Measurements from ENCODE around the gene POLR3K.

Gene POLR3K

GRCh38 chr16:75580-76501 lies 22.4 kb upstream of the POLR3K start:
- DNase-seq, result no peak
- Mint-ChIP-seq H3K9me3 (no peaks in the 10 kb centered on the region), H3K4me3 (peak overlapping the region; percentile 84 to 87), H3K36me3 (ENCODE audit: insufficient read depth) (peaks cover 7% of the 10 kb centered on the region), H3K27me3 (peaks cover 21 to 38% of the 10 kb centered on the region in 2 donors), H3K4me1 (ENCODE audit: low read depth in 2 of 2) (peaks cover 28 to 31% of the 10 kb centered on the region in 2 donors), H3K27ac (peak overlapping the region; percentile 44 to 72)
- no peak for ATAC-seq (replicated peaks)

- no peak for DNase-seq
- Mint-ChIP-seq H3K4me1 (ENCODE audit: low read depth in 2 of 2) (peaks cover 28 to 30% of the 10 kb centered on the region in 2 donors), H3K27ac (no peak overlapping the region), H3K4me3 (no peak overlapping the region), H3K27me3 (peaks cover 24 to 48% of the 10 kb centered on the region in 2 donors), H3K36me3 (ENCODE audit: insufficient read depth) (peaks cover 7% of the 10 kb centered on the region), H3K9me3 (no peaks in the 10 kb centered on the region)
- no peak for ATAC-seq (replicated peaks)
Measured at GRCh38 chr16:74747-75334, 21.4 kb upstream of the POLR3K start.

GRCh38 chr16:74051-74746 lies 20.8 kb upstream of the POLR3K start:
- peaks cover 5% of the 10 kb centered on the region for H3K36me3 Mint-ChIP-seq (ENCODE audit: insufficient read depth)
- H3K27me3 Mint-ChIP-seq, result peaks cover 24 to 54% of the 10 kb centered on the region in 2 donors
- no peak for DNase-seq
- no peak for ATAC-seq (replicated peaks)
- H3K9me3 Mint-ChIP-seq, result no peaks in the 10 kb centered on the region
- H3K4me1 Mint-ChIP-seq (ENCODE audit: low read depth in 2 of 2), result peaks cover 25 to 26% of the 10 kb centered on the region in 2 donors
- no peak overlapping the region for H3K27ac Mint-ChIP-seq
- peak overlapping the region in 1 of 2 donors; percentile 43 for H3K4me3 Mint-ChIP-seq

- Mint-ChIP-seq H3K27ac (no peak within 1 kb of the TSS), H3K27me3 (peaks cover 24 to 54% of the 10 kb centered on the region in 2 donors), H3K4me1 (ENCODE audit: low read depth in 2 of 2) (peaks cover 17 to 19% of the 10 kb centered on the region in 2 donors), H3K4me3 (peak within 1 kb of the TSS; percentile 43 to 54), H3K36me3 (ENCODE audit: insufficient read depth) (peaks cover 3% of the 10 kb centered on the region), H3K9me3 (no peaks in the 10 kb centered on the region)
- ATAC-seq (replicated peaks) (peak; percentile 43), DNase-seq (no peak)
Measured at GRCh38 chr16:72561-73548, 19.4 kb upstream of the POLR3K start, which contains the start of gene RHBDF1. Gene RHBDF1 (minus strand): TSS chr16:72631. CDS start chr16:65015, 7,616 bp downstream.

- Mint-ChIP-seq H3K4me3 (no peak overlapping the region), H3K36me3 (ENCODE audit: insufficient read depth) (peaks cover 3% of the 10 kb centered on the region), H3K4me1 (ENCODE audit: low read depth in 2 of 2) (peaks cover 13% of the 10 kb centered on the region in 2 donors), H3K9me3 (no peaks in the 10 kb centered on the region), H3K27ac (no peak overlapping the region), H3K27me3 (peaks cover 24 to 54% of the 10 kb centered on the region in 2 donors)
- ATAC-seq (replicated peaks) (no peak), DNase-seq (no peak)
Measured at GRCh38 chr16:71540-72401, 18.4 kb upstream of the POLR3K start.

GRCh38 chr16:71210-71539 lies 17.8 kb upstream of the POLR3K start:
- H3K4me1 Mint-ChIP-seq (ENCODE audit: low read depth in 2 of 2), result peaks cover 7% of the 10 kb centered on the region in 2 donors

GRCh38 chr16:69181-69580 lies 15.8 kb upstream of the POLR3K start:
- Mint-ChIP-seq H3K9me3 (no peaks in the 10 kb centered on the region), H3K4me1 (ENCODE audit: low read depth in 2 of 2) (peaks cover 4 to 9% of the 10 kb centered on the region in 2 donors), H3K36me3 (ENCODE audit: insufficient read depth) (peaks cover 3% of the 10 kb centered on the region), H3K4me3 (no peak overlapping the region), H3K27me3 (peaks cover 18 to 44% of the 10 kb centered on the region in 2 donors), H3K27ac (no peak overlapping the region)
- DNase-seq (no peak), ATAC-seq (replicated peaks) (no peak)

More at GRCh38 chr16:71210-71539, 17.8 kb upstream of the POLR3K start:
- ATAC-seq (replicated peaks) (no peak), DNase-seq (no peak)
- peaks cover 3% of the 10 kb centered on the region for H3K36me3 Mint-ChIP-seq (ENCODE audit: insufficient read depth)
- H3K4me3 Mint-ChIP-seq, result peak overlapping the region in 1 of 2 donors; percentile 14
- no peaks in the 10 kb centered on the region for H3K9me3 Mint-ChIP-seq
- peaks cover 24 to 54% of the 10 kb centered on the region in 2 donors for H3K27me3 Mint-ChIP-seq
- H3K27ac Mint-ChIP-seq, result no peak overlapping the region

- H3K27ac Mint-ChIP-seq, result no peak overlapping the region
Measured at GRCh38 chr16:67884-68789, 14.7 kb upstream of the POLR3K start.

GRCh38 chr16:67183-67791 lies 13.9 kb upstream of the POLR3K start:
- H3K4me1 Mint-ChIP-seq (ENCODE audit: low read depth in 2 of 2), result peaks cover 0 to 5% of the 10 kb centered on the region in 2 donors
- ATAC-seq (replicated peaks) (no peak), DNase-seq (no peak)
- H3K27me3 Mint-ChIP-seq, result peaks cover 4 to 27% of the 10 kb centered on the region in 2 donors
- no peak overlapping the region for H3K4me3 Mint-ChIP-seq
- H3K9me3 Mint-ChIP-seq, result no peaks in the 10 kb centered on the region
- H3K27ac Mint-ChIP-seq, result no peak overlapping the region
- H3K36me3 Mint-ChIP-seq (ENCODE audit: insufficient read depth), result peaks cover 3% of the 10 kb centered on the region

More at GRCh38 chr16:67884-68789, 14.7 kb upstream of the POLR3K start:
- Mint-ChIP-seq H3K4me1 (ENCODE audit: low read depth in 2 of 2) (peaks cover 4 to 9% of the 10 kb centered on the region in 2 donors), H3K9me3 (no peaks in the 10 kb centered on the region), H3K27me3 (peaks cover 9 to 33% of the 10 kb centered on the region in 2 donors), H3K36me3 (ENCODE audit: insufficient read depth) (peaks cover 3% of the 10 kb centered on the region), H3K4me3 (no peak overlapping the region)
- ATAC-seq (replicated peaks) (no peak), DNase-seq (no peak)

- Mint-ChIP-seq H3K4me3 (no peak overlapping the region), H3K27me3 (peaks cover 4 to 24% of the 10 kb centered on the region in 2 donors), H3K27ac (no peak overlapping the region), H3K9me3 (no peaks in the 10 kb centered on the region), H3K4me1 (ENCODE audit: low read depth in 2 of 2) (peaks cover 0 to 5% of the 10 kb centered on the region in 2 donors), H3K36me3 (ENCODE audit: insufficient read depth) (peaks cover 3% of the 10 kb centered on the region)
- ATAC-seq (replicated peaks) (no peak), DNase-seq (no peak)
Measured at GRCh38 chr16:66309-67182, 13.1 kb upstream of the POLR3K start.

Measured in effector memory CD8-positive, alpha-beta T cell (primary cell).